Hepatocyte (in vitro differentiated cells): Measurements from ENCODE around the gene CYP8B1. TPM values are rescaled to one million over a fixed set of nuclear protein-coding genes. Genes with fewer than 3 reads are reported as not detected.

Experiments used
- DNase-seq: peaks from one replicate; pipeline ENCODE4 v3.0.0-alpha.2; 2016; ENCODE audit warnings: low spot score
- H2AFZ ChIP-seq: fragments of 200-600 bp; sonication (generic); 2 replicates; pipeline ENCODE4 v1.6.0; 2016; ENCODE audit warnings: antibody characterized with exemption, mild to moderate bottlenecking
- H3K27ac ChIP-seq: fragments of 200-600 bp; sonication (generic); 2 replicates; pipeline ENCODE4 v1.5.1; 2016; ENCODE audit warnings: mild to moderate bottlenecking
- H3K27me3 ChIP-seq: fragments of 200-600 bp; sonication (generic); 2 replicates; pipeline ENCODE4 v1.6.1; 2016
- H3K36me3 ChIP-seq: fragments of 200-600 bp; sonication (generic); replicated peaks from 2 replicates; pipeline ENCODE4 v1.5.1; 2016; ENCODE audit warnings: low read depth; ENCODE audit not compliant: insufficient read depth
- H3K4me1 ChIP-seq: fragments of 200-600 bp; sonication (generic); 2 replicates; pipeline ENCODE4 v1.5.1; 2016; ENCODE audit warnings: mild to moderate bottlenecking, moderate library complexity; ENCODE audit not compliant: insufficient read depth
- H3K4me2 ChIP-seq: fragments of 200-600 bp; sonication (generic); 2 replicates; pipeline ENCODE4 v1.6.0; 2016
- H3K4me3 ChIP-seq: fragments of 200-600 bp; sonication (generic); 2 replicates; pipeline ENCODE4 v1.5.1; 2016; ENCODE audit warnings: mild to moderate bottlenecking
- H3K79me2 ChIP-seq: fragments of 200-600 bp; sonication (generic); 2 replicates; pipeline ENCODE4 v1.6.0; 2017; ENCODE audit warnings: mild to moderate bottlenecking
- H3K9me2 ChIP-seq: fragments of 200-600 bp; sonication (generic); replicated peaks from 2 replicates; pipeline ENCODE4 v1.6.0; 2017; ENCODE audit warnings: mild to moderate bottlenecking; ENCODE audit not compliant: insufficient read depth
- H3K9me3 ChIP-seq: fragments of 200-600 bp; sonication (generic); 2 replicates; pipeline ENCODE4 v1.5.1; 2016; ENCODE audit warnings: low read depth, mild to moderate bottlenecking
- H4K20me1 ChIP-seq: fragments of 200-600 bp; sonication (generic); 2 replicates; pipeline ENCODE4 v1.6.0; 2016; ENCODE audit warnings: mild to moderate bottlenecking; ENCODE audit not compliant: insufficient read depth, poor library complexity, severe bottlenecking
- CTCF ChIP-seq: fragments of 200-600 bp; sonication (generic); IDR thresholded peaks from 2 replicates; pipeline ENCODE4 v1.5.1; 2016; ENCODE audit warnings: antibody characterized with exemption, mild to moderate bottlenecking; ENCODE audit not compliant: poor library complexity
- EZH2 ChIP-seq: fragments of 200-600 bp; sonication (generic); IDR thresholded peaks from 2 replicates; pipeline ENCODE4 v1.6.1; 2016; ENCODE audit warnings: antibody characterized with exemption, mild to moderate bottlenecking, borderline replicate concordance
- EZH2phosphoT487 ChIP-seq: fragments of 200-600 bp; sonication (generic); IDR thresholded peaks from one replicate; pipeline ENCODE4 v1.6.1; 2018; ENCODE audit warnings: antibody characterized with exemption, mild to moderate bottlenecking, low read depth, moderate library complexity; ENCODE audit not compliant: unreplicated experiment, severe bottlenecking
- WGBS: methylation state at CpG from one replicate; pipeline ENCODE4 v1.1.6; 2016; ENCODE audit warnings: low lambda C conversion rate; ENCODE audit errors: missing lambda C conversion rate; 5-methylcytosine and 5-hydroxymethylcytosine counted together
- polyA plus RNA-seq: library from polyadenylated mRNA; unstranded; fragments of >200 nt; fragmentation: Nextera tagmentation; extraction: Ambion mirVana; gene quantifications from 2 replicates; pipeline ENCODE4 v1.2.1, GENCODE V29; 2016
- total RNA-seq: library from RNA; depleted of rRNA; stranded (reverse); fragments of >200 nt; gene quantifications from 2 replicates; pipeline ENCODE4 v1.2.3, GENCODE V29; 2014

CYP8B1 gene
- total and polyA plus RNA-seq, 2 experiments from 2014 or later = 4.5 to 5.7 TPM

DNA sequence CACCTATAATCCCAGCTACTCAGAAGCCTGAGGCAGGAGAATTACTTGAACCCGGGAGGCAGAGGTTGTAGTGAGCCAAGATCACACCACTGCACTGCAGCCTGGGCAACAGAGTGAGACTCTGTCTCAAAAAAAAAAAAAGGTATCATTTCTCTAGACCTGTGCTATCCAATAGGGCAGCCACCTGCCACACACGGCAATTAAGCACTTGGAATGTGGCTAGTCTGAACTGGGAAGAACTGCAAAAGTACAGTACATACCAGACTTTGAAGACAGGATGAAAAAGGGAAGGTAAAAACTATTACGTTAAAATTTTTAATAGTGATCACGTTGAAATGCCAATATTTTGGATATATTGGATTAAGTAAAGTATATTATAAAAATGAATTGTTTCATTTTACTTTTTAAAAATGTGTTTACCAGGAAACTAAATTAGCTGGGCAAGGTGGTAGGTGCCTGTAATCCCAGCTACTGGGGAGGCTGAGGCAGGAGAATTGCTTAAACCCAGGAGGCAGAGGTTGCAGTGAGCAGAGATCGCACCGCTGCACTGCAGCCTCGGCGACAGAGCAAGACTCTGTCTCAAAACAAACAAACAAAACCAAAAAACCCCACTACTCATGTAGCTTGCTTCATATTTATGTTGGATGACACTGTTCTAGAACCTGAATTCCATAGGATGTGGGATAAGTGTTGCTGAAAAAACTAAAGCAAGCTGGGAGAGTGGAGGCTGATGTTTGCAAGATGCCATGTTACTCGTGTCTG lies 2.3 kb downstream of the CYP8B1 start:
- Histone ChIP-seq H3K27ac (no peak overlapping the region), H3K4me1 (peaks cover 5% of the 10 kb centered on the region), H3K9me2 (no peaks in the 10 kb centered on the region), H3K4me2 (no peak overlapping the region), H3K79me2 (no peaks in the 10 kb centered on the region), H3K27me3 (peaks cover 3% of the 10 kb centered on the region), H3K9me3 (no peaks in the 10 kb centered on the region), H4K20me1 (no peaks in the 10 kb centered on the region), H3K4me3 (no peak overlapping the region), H3K36me3 (no peaks in the 10 kb centered on the region), H2AFZ (no peak overlapping the region)
- 92% methylated on average over 9 of the region's 9 CpGs for WGBS
- DNase-seq = no peak
- TF ChIP-seq EZH2phosphoT487 (no peak), EZH2 (no peak), CTCF (no peak)

- H3K79me2 ChIP-seq = no peaks in the 10 kb centered on the region
- no peaks in the 10 kb centered on the region for H3K9me2 ChIP-seq
- no peak for TF ChIP-seq EZH2phosphoT487
- no peak for TF ChIP-seq CTCF
- no peak for TF ChIP-seq EZH2
- H3K27me3 ChIP-seq = peaks cover 3% of the 10 kb centered on the region
- H3K27ac ChIP-seq = no peak overlapping the region
- no peak overlapping the region for H3K4me2 ChIP-seq
- H3K4me1 ChIP-seq = peaks cover 5% of the 10 kb centered on the region
- H2AFZ ChIP-seq = no peak overlapping the region
- no peaks in the 10 kb centered on the region for H3K36me3 ChIP-seq
- no peaks in the 10 kb centered on the region for H4K20me1 ChIP-seq
- no peak for DNase-seq
- no peaks in the 10 kb centered on the region for H3K9me3 ChIP-seq
- WGBS = 100% methylated on average over 1 of the region's 1 CpG
- no peak overlapping the region for H3K4me3 ChIP-seq
These were observed 3.0 kb downstream of the CYP8B1 start for GRCh38 chr3:42872718-42873117.

DNA sequence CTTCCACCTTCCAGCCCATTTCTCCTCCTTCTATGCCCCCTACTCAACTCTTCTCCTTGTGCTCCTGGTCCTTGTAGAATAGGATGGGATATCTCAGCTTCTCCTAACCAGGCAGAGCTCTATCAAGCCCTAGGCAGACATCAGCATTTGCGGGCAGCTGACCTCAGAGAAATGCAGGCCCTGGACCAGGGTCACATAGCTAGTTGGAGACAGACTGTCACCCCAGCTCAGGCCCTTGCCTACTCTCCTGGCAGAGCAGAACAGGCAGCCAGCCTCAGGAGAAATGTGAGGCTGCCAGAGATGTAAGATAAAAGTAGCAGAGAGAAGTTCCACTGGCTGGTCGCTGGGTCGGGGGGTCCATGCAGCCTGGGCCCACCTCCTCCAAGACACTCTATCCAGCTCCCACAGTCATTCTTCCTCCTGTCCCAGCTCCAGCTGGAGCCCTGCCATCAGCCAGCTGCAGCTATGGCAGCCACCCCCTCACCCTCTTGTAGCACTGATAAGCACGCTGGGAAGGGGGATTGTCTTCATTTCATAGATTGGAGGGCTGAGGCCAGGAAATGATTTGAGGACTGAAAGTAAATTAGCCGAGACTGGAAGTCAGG lies 4.0 kb downstream of the CYP8B1 start:
- Histone ChIP-seq H3K4me1 (no peaks in the 10 kb centered on the region), H3K27me3 (no peaks in the 10 kb centered on the region), H2AFZ (no peak overlapping the region), H3K9me2 (no peaks in the 10 kb centered on the region), H3K36me3 (no peaks in the 10 kb centered on the region), H3K27ac (no peak overlapping the region), H3K4me3 (no peak overlapping the region), H3K4me2 (no peak overlapping the region), H4K20me1 (no peaks in the 10 kb centered on the region), H3K9me3 (no peaks in the 10 kb centered on the region), H3K79me2 (no peaks in the 10 kb centered on the region)
- DNase-seq = no peak
- TF ChIP-seq EZH2phosphoT487 (no peak), CTCF (no peak), EZH2 (no peak)
- WGBS = 86% methylated on average over 5 of the region's 5 CpGs
